H1 (cell line): ENCODE measurements around the gene ZNF587B. TPM values are rescaled to one million over a fixed set of nuclear protein-coding genes. Genes with fewer than 3 reads are reported as not detected.

Source experiments
- CTCF ChIA-PET: fragments of 300-600 bp; sonication (Branson Sonifier 250); formaldehyde crosslinking; loops from one replicate; lab custom pipeline; 2021; ENCODE audit not compliant: partially characterized antibody; lab: Charles Lee
- POLR2A ChIA-PET: fragments of 300-600 bp; sonication (Branson Sonifier 250); formaldehyde crosslinking; loops from one replicate; lab custom pipeline; 2021; ENCODE audit warnings: inconsistent platforms; ENCODE audit not compliant: partially characterized antibody; lab: Charles Lee
- DNase-seq, 2 experiments: peaks; one replicate each; pipeline versions ENCODE4 v3.0.0 to v3.0.0-alpha.2; 2010 to 2022; ENCODE audit warnings: low spot score in 2 of 2, low read depth in 1 of 2, mixed read lengths in 1 of 2
- FAIRE-seq: peaks from 2 replicates; lab custom pipeline; 2011; peaks lifted over from hg19 to GRCh38; lab: Jason Lieb, UNC
- H2AFZ ChIP-seq: 2 replicates; pipeline ENCODE4 v1.8.1; 2012; ENCODE audit warnings: low read length, inconsistent platforms
- H2AK5ac ChIP-seq: 2 replicates; pipeline ENCODE4 v1.6.1; 2013; ENCODE audit warnings: low read depth, low read length
- H2BK120ac ChIP-seq: replicated peaks from 2 replicates; pipeline ENCODE3; 2013; ENCODE audit warnings: low read depth, low read length, inconsistent platforms
- H2BK12ac ChIP-seq: 2 replicates; pipeline ENCODE4 v1.6.1; 2013; ENCODE audit warnings: low read depth, low read length
- H2BK15ac ChIP-seq: 2 replicates; pipeline ENCODE4 v1.6.1; 2013; ENCODE audit warnings: low read length
- H2BK20ac ChIP-seq: 2 replicates; pipeline ENCODE4 v1.6.1; 2013; ENCODE audit warnings: low read length
- H2BK5ac ChIP-seq: 2 replicates; pipeline ENCODE4 v1.6.1; 2013; ENCODE audit warnings: low read depth, low read length
- H3K14ac ChIP-seq: 2 replicates; pipeline ENCODE4 v1.6.1; 2013; ENCODE audit warnings: inconsistent platforms; ENCODE audit not compliant: insufficient read length
- H3K18ac ChIP-seq: 2 replicates; pipeline ENCODE4 v1.6.1; 2013; ENCODE audit warnings: low read length; ENCODE audit errors: extremely low read depth
- H3K23ac ChIP-seq: 2 replicates; pipeline ENCODE4 v1.6.1; 2013; ENCODE audit warnings: inconsistent platforms; ENCODE audit not compliant: insufficient read length
- H3K23me2 ChIP-seq: 2 replicates; pipeline ENCODE4 v1.6.1; 2013; ENCODE audit warnings: low read depth, low read length
- H3K27ac ChIP-seq: 2 replicates; pipeline ENCODE4 v1.6.1; 2011; ENCODE audit warnings: low read depth, low read length, inconsistent platforms
- H3K27me3 ChIP-seq, 4 experiments: replicated peaks in 1 of 4; 1 replicate in 1 of 4; 2 replicates in 3 of 4; pipeline versions ENCODE4 v1.6.1 to v1.8.1; 2011 to 2013; ENCODE audit warnings: low read length in 3 of 4, mild to moderate bottlenecking in 3 of 4, inconsistent platforms in 2 of 4, mixed read lengths in 2 of 4, moderate library complexity in 1 of 4; ENCODE audit not compliant: control insufficient read depth in 3 of 4, insufficient read depth in 3 of 4; ENCODE audit errors: extremely low read depth in 1 of 4
- H3K36me3 ChIP-seq, 4 experiments: 2 replicates each; pipeline versions ENCODE4 v1.6.1 to v1.8.1; 2011 to 2013; ENCODE audit warnings: mild to moderate bottlenecking in 4 of 4, low read length in 3 of 4, moderate library complexity in 2 of 4, control low read depth in 1 of 4, inconsistent platforms in 1 of 4; ENCODE audit not compliant: insufficient read depth in 4 of 4, control insufficient read depth in 2 of 4
- H3K4ac ChIP-seq: replicated peaks from 2 replicates; pipeline ENCODE3; 2013; ENCODE audit warnings: low read length, low read depth, mixed read lengths, inconsistent platforms; ENCODE audit not compliant: insufficient read length
- H3K4me1 ChIP-seq, 4 experiments: replicated peaks in 1 of 4; 1 replicate in 1 of 4; 2 replicates in 3 of 4; pipeline versions ENCODE4 v1.6.1 to v1.8.1; 2011 to 2013; ENCODE audit warnings: low read length in 3 of 4, inconsistent platforms in 2 of 4, mixed read lengths in 1 of 4; ENCODE audit not compliant: insufficient read depth in 4 of 4, control insufficient read depth in 3 of 4
- H3K4me2 ChIP-seq, 2 experiments: 2 replicates each; pipeline versions ENCODE4 v1.6.1 to v1.8.1; 2011 to 2013; ENCODE audit warnings: low read depth in 2 of 2, low read length in 2 of 2, control low read depth in 1 of 2, inconsistent platforms in 1 of 2, mild to moderate bottlenecking in 1 of 2; ENCODE audit not compliant: insufficient read depth in 1 of 2
- H3K4me3 ChIP-seq, 4 experiments: fragments of 200-600, 300-600 bp in 1 of 4; sonication (generic), shearing (Covaris generic), sonication (Bioruptor Twin) in 1 of 4; 2 replicates each; pipeline versions ENCODE4 v1.5.1 to v1.8.1; 2011 to 2016; ENCODE audit warnings: low read length in 4 of 4, low read depth in 3 of 4, control low read depth in 2 of 4, inconsistent platforms in 2 of 4, mild to moderate bottlenecking in 2 of 4, mixed read lengths in 1 of 4, moderate library complexity in 1 of 4; ENCODE audit not compliant: insufficient read depth in 2 of 4; ENCODE audit errors: extremely low read depth in 1 of 4
- H3K56ac ChIP-seq: replicated peaks from 2 replicates; pipeline ENCODE3; 2013; ENCODE audit warnings: low read depth, mild to moderate bottlenecking, mixed read lengths, low read length, inconsistent platforms; ENCODE audit not compliant: insufficient read length
- H3K79me1 ChIP-seq: 2 replicates; pipeline ENCODE4 v1.6.1; 2013; ENCODE audit warnings: low read depth, low read length, control low read depth
- H3K79me2 ChIP-seq, 2 experiments: 2 replicates each; pipeline versions ENCODE4 v1.6.1 to v1.8.1; 2012 to 2013; ENCODE audit warnings: low read length in 2 of 2, mild to moderate bottlenecking in 2 of 2, inconsistent platforms in 1 of 2; ENCODE audit not compliant: insufficient read depth in 2 of 2, control insufficient read depth in 1 of 2
- H3K9ac ChIP-seq, 4 experiments: replicated peaks in 1 of 4; 1 replicate in 1 of 4; 2 replicates in 3 of 4; pipeline versions ENCODE4 v1.6.1 to v1.8.1; 2011 to 2013; ENCODE audit warnings: low read depth in 3 of 4, low read length in 3 of 4, control low read depth in 2 of 4, mild to moderate bottlenecking in 2 of 4, moderate library complexity in 2 of 4, inconsistent platforms in 1 of 4; ENCODE audit errors: extremely low read depth in 1 of 4
- H3K9me3 ChIP-seq, 2 experiments: 2 replicates each; pipeline versions ENCODE4 v1.6.1 to v1.8.1; 2012 to 2013; ENCODE audit warnings: mild to moderate bottlenecking in 2 of 2, moderate library complexity in 2 of 2, control low read depth in 1 of 2, inconsistent platforms in 1 of 2, low read depth in 1 of 2, low read length in 1 of 2, mixed read lengths in 1 of 2; ENCODE audit not compliant: insufficient read depth in 2 of 2
- H4K20me1 ChIP-seq, 2 experiments: replicated peaks in 1 of 2; 2 replicates each; pipeline versions ENCODE3 to v1.8.1; 2011 to 2013; ENCODE audit warnings: inconsistent platforms in 2 of 2, low read length in 2 of 2, mild to moderate bottlenecking in 1 of 2; ENCODE audit not compliant: insufficient read depth in 2 of 2, control insufficient read depth in 1 of 2
- H4K5ac ChIP-seq: 2 replicates; pipeline ENCODE4 v1.6.1; 2013; ENCODE audit warnings: low read length, low read depth, mixed read lengths, inconsistent platforms; ENCODE audit not compliant: insufficient read length
- H4K8ac ChIP-seq: 2 replicates; pipeline ENCODE4 v1.8.0; 2013; ENCODE audit warnings: mild to moderate bottlenecking, moderate library complexity, low read length, inconsistent platforms; ENCODE audit not compliant: insufficient read depth; ENCODE audit errors: extremely low read depth
- H4K91ac ChIP-seq: replicated peaks from 2 replicates; pipeline ENCODE3; 2013; ENCODE audit warnings: low read length, mixed read lengths, inconsistent platforms; ENCODE audit not compliant: insufficient read length
- BACH1 ChIP-seq: IDR thresholded peaks from 2 replicates; pipeline ENCODE4 v1.6.1; 2012; ENCODE audit warnings: low read length, improper control_type of control experiment
- BCL11A ChIP-seq, 2 experiments: IDR thresholded peaks; one replicate each; pipeline ENCODE4 v1.6.1; 2011; ENCODE audit warnings: low read depth in 2 of 2, low read length in 2 of 2, mild to moderate bottlenecking in 2 of 2
- CHD1 ChIP-seq: IDR thresholded peaks from 2 replicates; pipeline ENCODE4 v1.6.1; 2012; ENCODE audit warnings: low read depth, low read length, improper control_type of control experiment
- CTCF ChIP-seq, 3 experiments: IDR thresholded peaks; 1 replicate in 2 of 3; 2 replicates in 1 of 3; pipeline versions ENCODE4 v1.5.1 to v1.6.1; 2011; ENCODE audit warnings: low read length in 3 of 3, mild to moderate bottlenecking in 3 of 3, inconsistent platforms in 2 of 3, low read depth in 1 of 3, moderate library complexity in 1 of 3; ENCODE audit not compliant: insufficient read depth in 1 of 3; ENCODE audit errors: control extremely low read depth in 1 of 3
- EGR1 ChIP-seq: IDR thresholded peaks from 2 replicates; pipeline ENCODE4 v1.6.1; 2011; ENCODE audit warnings: low read depth, low read length, borderline replicate concordance
- GABPA ChIP-seq: IDR thresholded peaks from 2 replicates; pipeline ENCODE4 v1.6.1; 2011; ENCODE audit warnings: mild to moderate bottlenecking, low read length, moderate library complexity, borderline replicate concordance; ENCODE audit not compliant: insufficient read depth
- MAX ChIP-seq: IDR thresholded peaks from 2 replicates; pipeline ENCODE4 v1.6.1; 2012; ENCODE audit warnings: inconsistent platforms
- RBBP5 ChIP-seq: IDR thresholded peaks from 2 replicates; pipeline ENCODE4 v1.7.1; 2012; ENCODE audit warnings: low read depth, mild to moderate bottlenecking, inconsistent platforms, low read length, moderate library complexity, borderline replicate concordance
- RFX5 ChIP-seq: IDR thresholded peaks from 2 replicates; pipeline ENCODE4 v1.6.1; 2011; ENCODE audit warnings: low read depth, low read length, improper control_type of control experiment, borderline replicate concordance
- SP1 ChIP-seq: IDR thresholded peaks from 2 replicates; pipeline ENCODE4 v1.6.1; 2011; ENCODE audit warnings: low read depth, low read length
- YY1 ChIP-seq: IDR thresholded peaks from 2 replicates; pipeline ENCODE4 v1.6.1; 2011; ENCODE audit warnings: low read depth, mild to moderate bottlenecking, low read length
- WGBS, 2 experiments: shearing (Covaris generic) in 1 of 2; methylation state at CpG; one replicate each; pipeline versions ENCODE4 v1.1.6 to v1.1.7; 2013 to 2015; ENCODE audit warnings: low lambda C conversion rate in 2 of 2, mixed read lengths in 2 of 2, inconsistent platforms in 1 of 2, low coverage in 1 of 2, missing lambda C conversion rate in 1 of 2; ENCODE audit not compliant: insufficient replicate concordance in 2 of 2, insufficient coverage in 1 of 2, insufficient read length in 1 of 2; ENCODE audit errors: extremely low coverage in 1 of 2, missing lambda C conversion rate in 1 of 2; 5-methylcytosine and 5-hydroxymethylcytosine counted together
- polyA plus RNA-seq, 7 experiments: library from polyadenylated mRNA; depleted of rRNA in 3 of 7; stranded (reverse) in 5 of 7; unstranded in 2 of 7; fragments of >200 nt in 5 of 7; fragments of 200-250 nt in 2 of 7; gene quantifications; 1 replicate in 5 of 7; 2 replicates in 1 of 7; 4 replicates in 1 of 7; pipeline versions ENCODE4 v1.2.1 to v1.2.3, GENCODE V29; 2011 to 2013; ENCODE audit warnings: missing spikeins in 2 of 7, mixed read lengths in 2 of 7
- total RNA-seq: library from RNA; stranded (reverse); fragmentation: NEBNext Ultra II Directional; extraction: Animal tissue kit (Norgen Biotek cat#: 25700); gene quantifications from 2 replicates; pipeline ENCODE4 v1.2.1, GENCODE V29; 2021

The ZNF587B gene
- total and polyA plus RNA-seq, 2 of the 8 experiments (the other 6 are each of a cell fraction or from before 2014, with no cell fraction given): 13.8 to 60.1 TPM

GRCh38 chr19:57820599-57820998 is 9.5 kb upstream of the ZNF587B start:
- no peak overlapping the region for H3K4ac ChIP-seq
- no peaks in the 10 kb centered on the region for H3K27me3 ChIP-seq
- H3K9ac ChIP-seq: peak overlapping the region in 3 of 4 experiments; percentile 8 to 83 (median 16); a peak in 3 of 7 replicates
- no peak overlapping the region for H4K8ac ChIP-seq
- no peak overlapping the region for H2AFZ ChIP-seq
- H4K20me1 ChIP-seq: peaks cover 4 to 7% of the 10 kb centered on the region in 2 experiments
- WGBS, 2 experiments: 83% methylated on average over 6 of the region's 6 CpGs; no CpG with 5 or more reads in 1 of the 2 experiments
- H3K79me2 ChIP-seq: peaks cover 18 to 60% of the 10 kb centered on the region in 2 experiments
- 0 out of 2 replicates have a peak overlapping the region, but pooled peaks have one; percentile 65 for H2AK5ac ChIP-seq
- H3K79me1 ChIP-seq: peaks cover 4% of the 10 kb centered on the region; the same call in 1 of the 2 replicates
- no peak overlapping the region for H2BK120ac ChIP-seq
- H4K5ac ChIP-seq: no peak overlapping the region
- peak overlapping the region; percentile 84 to 99 (median 96) for H3K4me3 ChIP-seq
- ChIA-PET POLR2A (interaction anchor here (0.5 to 5.6 kb wide), 8 partner anchors 10 to 363 kb away, joined by 3 to 52 read pairs (median 6); partner anchors contain the start of genes ZNF587 and ZNF587B), CTCF (interaction anchor here (1.5 to 3.8 kb wide), 2 partner anchors 8 to 20 kb away, joined by 7 to 15 read pairs; partner anchors contain the start of gene ZNF587B)
- no peak overlapping the region for H4K91ac ChIP-seq
- H3K14ac ChIP-seq: no peak overlapping the region
- no peak overlapping the region for H2BK15ac ChIP-seq
- no peak overlapping the region for H2BK20ac ChIP-seq
- H2BK12ac ChIP-seq: no peak overlapping the region
- no peak overlapping the region for H3K56ac ChIP-seq
- DNase-seq: no peak
- no peak overlapping the region for H3K27ac ChIP-seq
- no peak overlapping the region for H3K18ac ChIP-seq
- no peak overlapping the region for H2BK5ac ChIP-seq
- H3K23ac ChIP-seq: no peak overlapping the region
- H3K4me2 ChIP-seq: peak overlapping the region; percentile 67 to 81
- no peaks in the 10 kb centered on the region for H3K9me3 ChIP-seq
- H3K23me2 ChIP-seq: peaks cover 3% of the 10 kb centered on the region
- H3K4me1 ChIP-seq: peaks cover 2 to 7% (median 3%) of the 10 kb centered on the region in 4 experiments; a peak in 6 of 7 replicates
- peaks cover 0 to 11% (median 0%) of the 10 kb centered on the region in 4 experiments; a peak in 3 of 8 replicates for H3K36me3 ChIP-seq
- no peak for FAIRE-seq
- no peak for TF ChIP-seq CTCF (IDR thresholded peaks at IDR 0.05; ENCODE audit: control extremely low read depth in 1 of 3, insufficient read depth in 1 of 3, low read depth in 1 of 3, low read length in 3 of 3)
- TF ChIP-seq BACH1: no peak
- TF ChIP-seq RFX5: no peak
- no peak for TF ChIP-seq CHD1
- no peak for TF ChIP-seq GABPA
- no peak for TF ChIP-seq EGR1
- no peak for TF ChIP-seq SP1
- no peak for TF ChIP-seq BCL11A (IDR thresholded peaks at IDR 0.05; ENCODE audit: low read depth in 2 of 2, low read length in 2 of 2)
- TF ChIP-seq RBBP5: no peak
- no peak for TF ChIP-seq MAX
- no peak for TF ChIP-seq YY1
